ENCODE results near the gene ENTPD8.

Gene ENTPD8

DNA sequence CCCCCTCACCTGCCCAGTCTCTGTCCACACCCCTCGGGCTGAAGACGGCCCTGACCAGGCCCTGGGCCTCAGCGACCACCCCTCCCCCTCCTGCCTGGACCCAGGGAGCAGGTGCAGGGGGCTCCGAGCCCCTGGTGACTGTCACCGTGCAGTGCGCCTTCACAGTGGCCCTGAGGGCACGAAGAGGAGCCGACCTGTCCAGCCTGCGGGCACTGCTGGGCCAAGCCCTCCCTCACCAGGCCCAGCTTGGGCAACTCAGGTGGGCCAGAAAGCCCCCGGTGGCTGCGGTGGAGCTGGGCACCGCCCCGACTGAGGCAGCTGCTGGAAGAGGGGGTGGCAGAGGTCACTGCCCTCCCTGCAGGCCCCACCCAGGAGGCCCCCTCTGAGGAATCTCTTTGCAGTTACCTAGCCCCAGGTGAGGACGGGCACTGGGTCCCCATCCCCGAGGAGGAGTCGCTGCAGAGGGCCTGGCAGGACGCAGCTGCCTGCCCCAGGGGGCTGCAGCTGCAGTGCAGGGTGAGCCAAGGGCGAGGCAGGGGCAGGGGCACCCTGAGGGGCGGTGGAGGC, 7.7 kb downstream of the ENTPD8 start:
- DNase-seq (ENCODE audit: low read depth in 2 of 3, low spot score in 2 of 3), result no peak

DNA sequence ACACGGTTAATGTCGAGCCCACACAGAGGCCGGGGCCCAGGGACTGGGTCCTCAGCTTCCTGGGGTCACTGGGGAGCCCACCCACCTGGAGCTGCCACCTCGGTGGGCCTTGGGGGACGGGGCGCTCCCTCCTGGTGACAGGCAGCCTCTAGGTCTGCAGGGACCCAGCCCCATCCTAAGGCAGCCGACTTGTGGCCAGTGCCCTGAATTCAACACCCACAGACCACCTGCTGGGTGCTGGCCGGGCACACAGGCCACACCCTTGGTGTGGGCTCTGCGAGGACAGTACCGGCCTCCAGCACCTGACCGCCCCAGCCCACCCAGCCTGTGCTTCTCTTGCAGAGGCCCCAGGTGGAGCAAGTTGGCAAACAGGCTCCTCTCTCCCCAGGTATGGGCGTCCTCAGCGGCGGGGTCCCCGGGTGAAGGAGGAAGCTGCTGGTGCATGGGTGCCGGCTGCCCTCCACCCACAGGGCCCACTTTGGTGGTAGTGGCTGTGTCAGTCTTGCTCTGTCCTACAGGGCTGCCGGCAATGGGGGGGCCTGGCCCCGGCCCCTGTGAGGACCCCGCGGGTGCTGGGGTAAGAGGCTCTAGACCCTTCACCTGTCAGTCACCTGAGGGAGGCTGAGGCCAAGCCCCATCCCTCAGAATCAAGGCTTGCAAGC, 8.3 kb downstream of the ENTPD8 start:
- DNase-seq (ENCODE audit: low read depth in 2 of 3, low spot score in 2 of 3), result no peak

DNA sequence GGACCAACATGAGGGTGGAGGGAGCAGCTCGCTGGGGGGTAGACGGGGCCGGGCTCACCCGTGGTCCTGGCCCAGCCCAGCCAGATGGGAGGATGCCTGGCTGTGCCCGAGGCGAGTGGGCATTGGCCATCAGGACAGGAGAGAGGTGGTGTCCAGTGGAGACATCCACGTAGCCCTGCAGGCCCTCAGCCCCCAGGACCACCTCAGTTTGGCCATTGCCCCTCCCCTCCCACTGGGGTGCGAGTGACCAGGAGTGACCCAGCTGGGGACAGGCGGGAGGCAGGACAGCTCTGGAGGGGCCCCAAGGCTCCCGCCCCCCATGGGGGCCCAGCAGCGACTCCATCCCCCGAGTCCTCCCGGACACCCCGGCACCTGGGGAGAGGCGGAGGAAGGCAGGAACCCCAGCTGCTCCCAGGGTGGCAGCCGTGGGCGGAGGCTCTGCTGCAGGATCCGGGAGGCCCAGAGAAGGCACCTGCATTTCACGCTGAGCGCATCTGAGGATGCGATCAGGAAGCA, 9.7 kb downstream of the ENTPD8 start:
- no peak for DNase-seq (ENCODE audit: low read depth in 2 of 3, low spot score in 2 of 3)

DNA sequence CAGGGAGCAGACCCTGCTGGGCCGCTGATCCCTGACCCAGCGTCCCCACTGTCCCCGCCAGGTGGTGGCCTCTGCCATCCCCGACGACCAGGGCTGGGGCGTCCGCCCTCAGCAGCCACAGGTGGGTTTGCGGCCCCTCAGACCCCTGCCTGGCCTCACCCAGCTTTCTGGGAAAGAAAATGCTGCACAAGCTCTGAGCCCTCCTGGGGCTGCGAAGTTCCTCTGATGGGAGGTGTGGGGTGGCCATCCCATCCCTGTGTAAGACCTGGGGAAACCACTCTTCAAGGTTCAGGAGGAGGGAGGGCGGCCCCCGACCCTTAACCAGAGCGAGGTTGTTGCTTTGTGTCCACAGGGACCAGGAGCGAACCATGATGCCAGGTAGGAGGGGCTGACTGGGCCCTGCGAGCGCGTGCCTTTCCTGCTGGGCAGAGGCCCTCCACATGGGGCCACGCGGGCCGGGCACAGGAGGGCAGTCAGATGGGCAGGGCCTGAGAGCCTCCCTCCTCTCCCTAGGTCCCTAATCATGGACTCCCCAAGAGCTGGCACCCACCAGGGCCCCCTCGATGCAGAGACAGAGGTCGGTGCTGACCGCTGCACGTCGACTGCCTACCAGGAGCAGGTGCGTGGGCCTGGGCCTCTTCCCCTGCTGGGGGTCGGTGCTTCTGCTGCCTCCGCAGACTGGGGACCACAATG, 10.3 kb downstream of the ENTPD8 start:
- DNase-seq (ENCODE audit: low read depth in 2 of 3, low spot score in 2 of 3), result no peak

DNA sequence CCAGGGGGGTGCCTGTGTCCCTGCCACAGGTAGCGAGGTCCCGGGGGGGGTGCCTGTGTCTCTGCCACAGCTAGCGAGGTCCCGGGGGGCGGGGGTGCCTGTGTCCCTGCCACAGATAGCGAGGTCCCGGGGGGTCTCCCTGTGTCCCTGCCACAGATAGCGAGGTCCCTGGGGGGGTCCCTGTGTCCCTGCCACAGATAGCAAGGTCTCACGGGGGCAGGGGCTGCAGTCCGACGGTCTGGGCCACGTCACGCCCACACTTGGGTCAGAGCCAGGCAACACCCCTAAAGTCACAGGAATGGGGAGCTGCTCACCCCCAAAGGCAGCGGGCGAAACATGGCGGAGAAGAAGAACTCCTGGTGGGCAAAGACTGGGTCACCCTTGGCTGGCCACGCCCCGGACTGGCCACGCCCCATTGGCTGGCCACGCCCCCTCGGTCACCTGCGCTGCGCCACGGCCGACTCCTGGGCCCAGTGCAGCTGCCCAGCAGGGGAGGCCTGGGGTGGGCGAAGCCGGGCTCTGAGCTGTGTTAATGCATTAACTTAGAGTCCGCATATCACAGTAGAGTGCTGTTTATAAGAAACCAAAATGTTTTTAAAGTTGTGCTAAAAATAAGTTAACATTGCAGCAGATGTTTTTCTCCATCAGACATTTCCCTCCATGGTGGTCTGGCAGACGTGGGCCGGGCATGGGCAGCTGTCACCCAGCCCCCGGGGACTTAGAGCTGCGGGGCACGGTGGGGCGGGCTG, 11.0 kb downstream of the ENTPD8 start:
- DNase-seq (ENCODE audit: low read depth in 2 of 3, low spot score in 2 of 3), result no peak

DNA sequence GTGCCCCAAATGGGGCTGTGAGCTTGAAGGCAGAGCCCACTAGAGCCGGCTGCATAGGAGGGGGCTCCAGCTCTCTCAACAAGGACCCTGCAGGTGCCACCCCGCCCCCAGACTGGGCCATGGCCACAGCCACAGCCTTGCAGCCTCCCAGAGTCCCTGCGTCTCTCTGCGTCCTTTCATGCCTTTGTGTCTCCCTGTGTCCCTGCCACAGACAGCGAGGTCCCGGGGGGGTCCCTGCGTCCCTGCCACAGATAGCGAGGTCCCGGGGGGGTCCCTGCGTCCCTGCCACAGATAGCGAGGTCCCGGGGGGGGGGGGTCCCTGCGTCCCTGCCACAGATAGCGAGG, 11.6 kb downstream of the ENTPD8 start:
- no peak for DNase-seq (ENCODE audit: low read depth in 2 of 3, low spot score in 2 of 3)

DNA sequence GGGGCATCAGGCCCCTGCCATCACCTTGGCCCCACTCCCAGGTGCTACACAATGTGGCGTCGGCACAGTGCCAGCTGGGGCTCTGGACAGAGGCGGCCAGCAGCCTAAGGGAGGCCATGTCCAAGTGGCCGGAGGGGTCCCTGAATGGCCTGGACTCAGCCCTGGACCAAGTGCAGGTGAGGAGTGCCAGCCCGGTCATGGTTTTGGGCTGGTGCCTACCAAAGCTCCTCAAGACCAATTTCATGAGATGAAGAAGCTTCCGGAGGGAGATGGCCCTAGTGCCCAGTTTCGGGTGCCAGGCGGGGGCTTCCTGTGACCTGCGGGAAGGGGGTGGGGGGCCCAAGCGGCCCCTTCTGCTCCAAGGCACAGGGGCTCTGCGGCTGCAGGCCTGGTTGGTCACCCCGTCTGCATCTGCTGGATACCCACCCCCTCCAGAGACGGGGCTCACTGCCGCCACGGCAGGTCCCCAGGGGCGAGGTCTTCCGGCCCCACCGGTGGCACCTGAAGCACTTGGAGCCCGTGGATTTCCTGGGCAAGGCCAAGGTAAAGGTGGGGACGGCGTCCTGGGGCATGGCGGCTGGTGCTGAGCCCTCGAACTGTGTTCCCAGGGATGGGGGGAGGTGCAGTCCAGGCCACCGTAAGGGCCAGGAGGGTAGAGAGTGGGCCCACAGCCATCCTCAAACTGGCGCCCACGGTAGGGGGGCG, 12.2 kb downstream of the ENTPD8 start:
- DNase-seq (ENCODE audit: low read depth in 2 of 3, low spot score in 2 of 3), result no peak

DNA sequence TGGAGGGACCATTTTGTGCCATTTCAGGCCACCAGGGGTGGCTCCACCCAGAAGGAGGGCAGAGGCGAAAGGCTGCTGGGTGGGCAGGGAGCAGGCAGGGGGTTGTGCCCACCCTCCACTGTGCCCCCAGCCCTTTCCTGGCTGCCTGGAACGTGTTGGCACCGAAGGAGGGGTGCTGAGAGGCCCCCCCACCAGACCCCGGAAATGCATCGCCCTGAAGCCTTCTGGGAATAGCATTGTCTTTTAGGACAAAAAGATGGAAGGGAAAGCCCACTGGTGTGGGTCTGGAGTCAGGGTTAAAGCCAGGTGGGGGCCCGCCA, 12.9 kb downstream of the ENTPD8 start:
- no peak for DNase-seq (ENCODE audit: low read depth in 2 of 3, low spot score in 2 of 3)

DNA sequence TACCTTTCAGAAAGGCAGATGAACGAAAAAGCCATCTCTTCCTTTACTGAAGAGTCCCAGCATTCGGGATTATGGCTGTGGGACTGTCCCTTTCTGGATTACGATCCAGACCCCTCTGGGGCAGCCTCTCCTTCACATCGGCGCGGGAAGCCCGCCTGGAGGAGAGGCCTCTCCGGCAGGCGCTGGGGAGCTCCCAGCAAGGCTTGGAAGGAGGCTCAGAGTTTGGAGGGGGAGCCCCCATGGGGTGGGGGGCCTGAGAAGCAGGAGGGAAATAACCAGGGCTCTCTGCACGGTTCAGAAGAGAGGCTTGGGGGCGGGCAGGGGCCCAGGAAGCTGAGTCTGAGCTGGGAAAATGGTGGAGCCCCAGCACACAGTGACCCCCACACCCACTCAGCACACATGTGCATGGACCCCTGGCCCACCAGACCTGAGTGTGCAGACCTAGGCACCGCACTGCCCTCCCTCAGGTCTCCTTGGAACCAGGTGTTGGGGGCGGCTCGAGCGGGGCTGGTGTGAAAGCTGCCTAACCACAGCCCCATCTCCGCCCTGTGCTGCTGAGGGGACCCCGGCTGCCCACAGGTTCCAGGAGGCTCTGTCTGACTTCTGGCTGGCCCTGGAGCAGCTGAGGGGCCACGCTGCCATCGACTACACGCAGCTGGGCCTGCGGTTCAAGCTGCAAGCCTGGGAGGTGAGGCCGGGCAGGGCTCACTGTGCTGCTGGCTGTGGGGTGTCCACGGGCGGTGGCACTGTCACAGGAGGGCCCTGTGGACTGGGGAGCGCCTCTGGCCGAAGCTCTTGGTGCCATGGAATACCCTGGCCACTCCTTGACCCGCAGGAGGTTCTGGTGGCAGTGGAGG, 13.5 kb downstream of the ENTPD8 start:
- no peak for DNase-seq (ENCODE audit: low read depth in 2 of 3, low spot score in 2 of 3)

DNA sequence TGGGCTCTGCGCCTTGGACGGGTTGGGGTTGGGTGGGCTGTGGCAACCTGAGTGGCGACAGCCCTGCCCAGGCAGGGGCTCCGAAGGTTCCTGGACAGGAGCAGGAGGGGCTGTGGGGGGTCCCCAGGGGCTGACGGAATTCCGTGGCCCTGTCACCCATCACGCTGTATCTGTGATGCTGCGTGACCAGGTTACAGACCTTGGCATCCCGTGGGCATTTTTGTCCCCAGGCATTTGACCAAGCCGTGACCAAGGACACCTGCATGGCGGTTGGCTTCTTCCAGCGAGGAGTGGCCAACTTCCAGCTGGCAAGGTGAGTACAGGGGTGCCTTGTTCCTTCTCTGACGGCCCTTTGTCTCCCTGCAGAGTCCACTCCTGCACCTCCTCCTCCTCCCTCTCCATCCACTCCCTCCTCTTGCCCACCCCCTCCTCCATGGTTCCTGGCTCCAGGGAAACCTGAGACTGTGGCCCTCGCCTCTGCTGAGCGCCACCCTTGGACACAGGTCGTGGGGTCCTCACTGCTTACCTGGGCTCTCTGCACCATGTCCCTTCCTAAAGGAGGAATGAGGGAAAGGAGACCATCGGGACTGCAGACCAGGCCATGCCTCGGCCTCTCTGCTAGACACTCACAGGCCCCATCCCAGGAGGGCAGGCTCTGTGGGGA, 15.0 kb downstream of the ENTPD8 start:
- DNase-seq (ENCODE audit: low read depth in 2 of 3, low spot score in 2 of 3), result no peak

DNA sequence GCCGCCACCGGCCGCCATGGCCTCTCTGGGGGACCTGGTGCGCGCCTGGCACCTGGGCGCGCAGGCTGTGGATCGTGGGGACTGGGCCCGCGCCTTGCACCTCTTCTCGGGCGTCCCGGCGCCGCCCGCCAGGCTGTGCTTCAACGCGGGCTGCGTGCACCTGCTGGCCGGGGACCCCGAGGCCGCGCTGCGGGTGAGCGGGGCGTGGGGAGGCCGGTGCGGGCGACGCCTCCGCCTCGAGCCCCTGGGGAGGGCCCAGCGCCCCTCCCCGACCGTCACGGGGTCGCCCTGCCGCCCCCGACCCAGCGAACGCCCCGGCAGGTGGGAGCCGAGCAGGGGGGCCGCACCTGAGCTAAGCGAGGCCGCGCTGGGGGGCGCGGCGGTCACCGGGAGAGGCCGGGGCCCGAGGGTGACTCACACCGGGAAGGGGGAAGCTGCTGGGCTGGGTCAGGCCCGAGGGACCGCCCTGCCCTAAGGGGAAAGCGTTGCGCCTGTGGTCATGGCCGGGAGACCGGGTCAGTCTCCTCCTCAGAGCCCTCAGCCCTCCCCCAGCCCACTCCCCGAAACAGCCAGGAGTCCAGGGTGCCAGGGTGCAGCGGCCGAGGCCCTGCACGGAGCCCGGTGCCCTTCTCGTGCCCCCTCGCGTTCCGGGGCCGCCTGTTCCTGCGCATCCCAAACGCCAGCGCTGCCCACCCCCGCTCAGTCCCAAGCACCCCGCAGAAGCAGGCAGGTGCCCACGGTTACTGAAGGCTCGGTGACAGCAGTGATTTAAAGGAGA, 17.5 kb downstream of the ENTPD8 start:
- DNase-seq (ENCODE audit: low read depth in 2 of 3, low spot score in 2 of 3), result no peak

DNA sequence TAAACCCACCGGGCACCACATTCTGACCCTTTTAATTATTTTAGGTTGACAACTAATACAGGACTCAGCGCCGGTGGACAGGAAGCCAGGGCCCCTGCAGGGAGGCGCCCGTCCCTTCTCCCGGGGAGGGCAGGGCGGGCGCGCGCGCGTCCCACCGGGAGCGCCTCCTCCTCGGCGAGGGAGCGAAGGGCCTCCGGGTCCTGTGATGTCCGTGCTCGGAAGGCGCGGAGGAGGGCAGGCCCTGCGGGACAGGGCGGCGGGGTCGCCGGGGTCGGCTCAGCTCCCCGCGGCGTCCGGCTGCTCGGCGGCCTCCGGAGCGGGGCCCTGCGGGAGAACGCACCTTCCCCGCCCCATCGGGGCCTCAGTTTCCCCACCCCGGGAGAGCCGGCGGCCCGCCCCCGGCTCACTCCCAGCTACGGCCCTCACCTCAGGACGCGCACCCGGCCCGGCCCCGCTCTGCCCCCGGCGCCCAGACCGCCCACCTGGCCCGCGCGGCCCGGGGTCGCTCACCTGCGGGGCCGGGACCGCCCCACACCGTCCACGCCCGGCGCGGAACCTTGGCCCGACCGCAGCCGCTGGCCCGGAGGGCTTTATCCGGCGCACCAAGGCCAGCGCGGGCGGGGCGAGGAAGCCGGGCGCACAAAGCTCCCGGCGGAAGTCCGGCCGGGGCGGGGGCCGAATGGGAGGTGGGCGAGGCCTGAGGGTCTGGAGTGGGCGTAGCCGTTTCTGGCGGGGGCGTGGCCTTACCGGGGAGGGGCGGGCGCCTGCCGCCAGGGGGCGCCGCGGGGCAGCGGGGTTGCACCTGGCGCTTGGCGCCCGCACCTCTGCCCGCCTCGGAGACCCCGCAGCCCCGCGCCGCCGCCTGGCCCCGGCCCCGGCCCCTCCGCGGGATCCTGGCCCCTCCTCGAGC, 18.3 kb downstream of the ENTPD8 start, which contains the start of the genes EXD3 and NOXA1:
TSS of gene EXD3 (minus strand) at position 559 of the 910 bp plus-strand sequence. CDS start 27,805 bp downstream, outside the sequence.
TSS of gene NOXA1 (plus strand) at position 790 of the 910 bp plus-strand sequence. CDS start 137 bp downstream, outside the sequence.
- peak; percentile 90 to 92 (median 92) for DNase-seq (ENCODE audit: low read depth in 2 of 3, low spot score in 2 of 3)

DNA sequence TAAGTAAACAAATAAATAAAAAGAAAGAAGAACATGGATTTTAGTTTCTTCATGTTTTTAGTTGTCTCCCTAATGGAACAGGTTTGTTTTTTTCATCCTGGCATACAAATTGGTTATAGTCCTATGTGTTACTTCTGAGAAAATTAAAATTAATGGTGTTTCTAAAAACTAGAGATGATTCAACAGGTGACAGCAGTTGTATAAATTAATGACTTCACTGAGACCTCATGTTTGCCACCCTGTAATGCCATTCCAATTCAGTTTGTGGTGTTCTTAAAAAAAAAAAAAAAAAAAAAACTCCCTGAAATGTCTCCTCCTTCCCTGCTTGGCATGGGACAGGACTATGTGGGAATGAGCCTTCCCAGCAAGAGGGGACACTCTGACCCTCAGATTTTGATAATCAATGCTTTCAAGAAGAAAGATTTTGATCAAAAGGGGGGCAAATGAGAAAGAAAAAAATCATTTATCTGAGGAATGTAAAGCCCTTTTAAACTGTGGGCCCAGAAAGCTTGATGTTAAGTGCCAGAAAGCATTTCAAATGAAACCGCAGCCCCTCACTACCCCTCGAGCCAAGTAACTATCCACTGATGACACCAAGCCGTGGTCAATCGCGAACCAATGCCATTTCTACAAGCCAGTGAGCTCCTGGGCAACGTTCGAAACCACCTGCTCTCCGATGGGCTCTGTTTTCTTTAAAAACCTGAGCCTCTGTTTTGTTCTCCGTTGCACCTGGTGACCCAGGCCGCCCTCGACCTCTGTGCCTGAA, 19.1 kb downstream of the ENTPD8 start:
- no peak for DNase-seq (ENCODE audit: low read depth in 2 of 3, low spot score in 2 of 3)

DNA sequence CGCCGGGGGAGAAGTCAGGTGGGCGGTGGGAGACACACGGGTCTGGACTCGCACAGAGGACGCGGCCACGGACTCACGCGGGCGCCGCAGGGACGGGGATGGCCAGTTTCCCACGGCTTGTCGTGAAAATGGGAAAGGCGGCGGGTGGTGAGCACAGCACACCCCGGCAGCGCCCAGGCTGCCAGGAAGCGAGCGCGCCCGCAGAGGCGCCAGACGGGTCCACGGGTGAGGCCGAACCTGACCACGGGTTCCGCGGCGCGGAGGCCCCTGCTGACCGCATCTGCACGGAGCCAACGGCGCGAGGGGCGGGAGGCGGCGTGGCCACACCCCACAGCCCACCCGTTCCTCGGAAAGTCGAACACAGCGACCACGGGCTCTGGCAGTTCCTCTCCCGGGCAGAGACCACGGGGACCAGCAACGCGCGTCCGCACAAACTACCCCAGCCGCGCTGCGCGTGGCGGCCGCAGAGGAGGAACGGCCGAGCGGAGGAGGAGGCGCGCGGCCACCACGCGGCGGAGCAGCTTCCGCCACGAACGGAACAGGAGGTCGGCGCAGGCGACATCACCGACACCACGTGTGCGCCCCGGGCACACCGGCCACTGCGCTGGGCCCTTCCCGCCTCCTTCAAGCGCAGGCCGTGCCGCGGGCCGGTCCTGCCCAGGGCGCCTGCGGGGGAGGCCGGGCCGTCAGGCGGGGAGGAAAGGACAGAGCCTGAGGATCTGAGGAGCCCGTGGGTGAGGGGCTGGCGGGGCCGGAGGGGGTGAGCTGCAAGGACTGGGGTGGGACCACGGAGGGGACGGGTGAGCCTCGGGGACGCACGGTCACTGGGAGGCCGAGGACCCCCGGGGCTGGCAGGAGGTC, 23.8 kb downstream of the ENTPD8 start:
- no peak for DNase-seq (ENCODE audit: low read depth in 2 of 3, low spot score in 2 of 3)

DNA sequence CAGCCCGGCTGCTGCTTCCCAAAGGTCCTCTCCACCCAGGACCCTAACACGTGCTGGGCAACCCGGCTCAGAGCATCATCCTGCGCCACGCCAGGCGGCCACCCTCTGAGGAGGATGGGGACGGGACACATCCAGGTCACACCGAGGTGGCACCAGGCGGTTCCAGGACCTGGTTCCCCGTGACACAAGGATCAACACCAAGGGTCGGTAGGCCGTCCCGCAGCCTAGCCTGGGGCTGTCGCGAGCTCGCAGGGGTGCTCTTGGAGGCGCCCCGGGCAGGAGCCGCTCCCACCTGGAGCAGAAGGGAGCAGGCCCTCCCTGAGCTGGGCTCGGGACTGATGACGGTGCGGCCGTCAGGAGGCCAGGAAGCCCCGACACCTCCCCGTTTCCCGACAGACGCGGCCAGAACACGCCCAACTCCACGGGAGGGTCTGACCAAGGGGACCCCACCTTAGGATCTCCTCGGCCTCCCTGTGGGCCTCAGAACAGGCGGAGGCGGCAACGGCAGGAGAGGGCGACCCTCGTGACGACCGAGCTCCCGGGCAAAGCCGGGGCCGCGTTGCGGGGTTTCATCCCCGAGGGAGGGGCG, 24.5 kb downstream of the ENTPD8 start:
- DNase-seq (ENCODE audit: low read depth in 2 of 3, low spot score in 2 of 3), result no peak

Data from activated CD8-positive, alpha-beta memory T cell treated with anti-CD3 and anti-CD28 coated beads for 48 hours (primary cell).